NCI-H187 (cell line): ENCODE data around the gene MBLAC1.

ENCODE experiments used
- DNase-seq, 2 experiments: peaks; one replicate each; lab custom pipeline; 2025; lab: John Stamatoyannopoulos, UW

MBLAC1 gene

GRCh38 chr7:100098913-100099312 is 27.9 kb upstream of the MBLAC1 start:
- no peak for DNase-seq

GRCh38 chr7:100099452-100099851 is 27.3 kb upstream of the MBLAC1 start:
- DNase-seq, result no peak

GRCh38 chr7:100100420-100101015 is 26.2 kb upstream of the MBLAC1 start:
- peak; percentile 81 to 88 for DNase-seq

- peak; percentile 94 to 99 for DNase-seq
Measured at GRCh38 chr7:100101016-100101862, 25.5 kb upstream of the MBLAC1 start, which contains the start of the genes AP4M1 and MCM7. Gene AP4M1 (plus strand): TSS chr7:100101643. CDS start chr7:100101715, 72 bp downstream. Gene MCM7 (minus strand): TSS chr7:100101397. CDS start chr7:100101294, 103 bp downstream.

GRCh38 chr7:100102950-100103840 is 23.6 kb upstream of the MBLAC1 start:
- no peak for DNase-seq

GRCh38 chr7:100105534-100105933 is 21.2 kb upstream of the MBLAC1 start:
- no peak for DNase-seq

GRCh38 chr7:100106633-100107032 is 20.1 kb upstream of the MBLAC1 start:
- DNase-seq, result no peak

GRCh38 chr7:100107125-100107737 is 19.5 kb upstream of the MBLAC1 start:
- DNase-seq, result no peak

GRCh38 chr7:100107890-100108289 is 18.9 kb upstream of the MBLAC1 start:
- DNase-seq, result no peak

GRCh38 chr7:100109521-100110163 is 17.1 kb upstream of the MBLAC1 start:
- no peak for DNase-seq

GRCh38 chr7:100111156-100111555 is 15.6 kb upstream of the MBLAC1 start:
- no peak for DNase-seq

- no peak for DNase-seq
Measured at GRCh38 chr7:100111914-100112313, 14.9 kb upstream of the MBLAC1 start.

- DNase-seq, result no peak
Measured at GRCh38 chr7:100115026-100115425, 11.7 kb upstream of the MBLAC1 start.

- DNase-seq, result no peak
Measured at GRCh38 chr7:100118388-100119071, 8.2 kb upstream of the MBLAC1 start.

- peak; percentile 93 to 97 for DNase-seq
Measured at GRCh38 chr7:100119072-100119969, 7.4 kb upstream of the MBLAC1 start, which contains the start of the genes CNPY4 and TAF6. Gene CNPY4 (plus strand): TSS chr7:100119634. CDS start chr7:100119745, 111 bp downstream. Gene TAF6 (minus strand): TSS chr7:100119358. CDS start chr7:100114209, 5,149 bp downstream.

- no peak for DNase-seq
Measured at GRCh38 chr7:100119970-100120732, 6.6 kb upstream of the MBLAC1 start.

GRCh38 chr7:100120733-100121036 is 6.1 kb upstream of the MBLAC1 start:
- DNase-seq, result no peak

- peak; percentile 87 to 94 for DNase-seq
Measured at GRCh38 chr7:100122067-100122466, 4.7 kb upstream of the MBLAC1 start.

- no peak for DNase-seq
Measured at GRCh38 chr7:100122568-100122967, 4.2 kb upstream of the MBLAC1 start.
